NCI-H526 treated with DMSO at 0.1 percent for 48 hours (cell line): ENCODE measurements around the gene USP15.
A peak's percentile ranks its signal among the peaks of the same experiment; 100 is the strongest.

Source experiments
- DNase-seq: peaks from one replicate; lab custom pipeline; 2025; lab: John Stamatoyannopoulos, UW

Gene USP15

GRCh38 chr12:62259993-62260732 lies at the start of gene USP15:
Gene USP15, plus strand, starts transcription at chr12:62260404. Its CDS starts 11 bp downstream, at chr12:62260415.
- peak; percentile 92 for DNase-seq

GRCh38 chr12:62210422-62210821 lies 49.8 kb upstream of the USP15 start:
- no peak for DNase-seq

- no peak for DNase-seq
Measured at GRCh38 chr12:62211510-62211909, 48.7 kb upstream of the USP15 start.

- DNase-seq: no peak
Measured at GRCh38 chr12:62214846-62215245, 45.4 kb upstream of the USP15 start.

GRCh38 chr12:62215506-62215905 lies 44.7 kb upstream of the USP15 start:
- DNase-seq: no peak

- DNase-seq: no peak
Measured at GRCh38 chr12:62217466-62218194, 42.6 kb upstream of the USP15 start.

- no peak for DNase-seq
Measured at GRCh38 chr12:62221107-62221506, 39.1 kb upstream of the USP15 start.

GRCh38 chr12:62224601-62225000 lies 35.6 kb upstream of the USP15 start:
- DNase-seq: no peak

GRCh38 chr12:62227091-62227490 lies 33.1 kb upstream of the USP15 start:
- no peak for DNase-seq

GRCh38 chr12:62230652-62231051 lies 29.6 kb upstream of the USP15 start:
- DNase-seq: no peak

- no peak for DNase-seq
Measured at GRCh38 chr12:62232143-62232729, 28.0 kb upstream of the USP15 start.

GRCh38 chr12:62233805-62234204 lies 26.4 kb upstream of the USP15 start:
- DNase-seq: no peak

GRCh38 chr12:62239571-62239970 lies 20.6 kb upstream of the USP15 start:
- no peak for DNase-seq

- DNase-seq: no peak
Measured at GRCh38 chr12:62247281-62248045, 12.7 kb upstream of the USP15 start.

GRCh38 chr12:62248873-62249272 lies 11.3 kb upstream of the USP15 start:
- DNase-seq: no peak

GRCh38 chr12:62249419-62249818 lies 10.8 kb upstream of the USP15 start:
- DNase-seq: no peak

GRCh38 chr12:62250671-62251608 lies 9.3 kb upstream of the USP15 start:
- DNase-seq: no peak

GRCh38 chr12:62251609-62251958 lies 8.6 kb upstream of the USP15 start:
- no peak for DNase-seq

GRCh38 chr12:62252576-62252975 lies 7.6 kb upstream of the USP15 start:
- no peak for DNase-seq

- DNase-seq: no peak
Measured at GRCh38 chr12:62254967-62255366, 5.2 kb upstream of the USP15 start.

- no peak for DNase-seq
Measured at GRCh38 chr12:62256408-62257096, 3.7 kb upstream of the USP15 start.
